Activated T-cell treated with anti-CD3 and anti-CD28 coated beads, Interleukin-2, amount 50 U/mL, for 72 hours (primary cell): ENCODE results near the gene LRMDA. TPM values are rescaled to one million over a fixed set of nuclear protein-coding genes. Genes with fewer than 3 reads are reported as not detected.

Experiments
- ATAC-seq, 2 donors: fragments of 150-1000 bp; cut with Tn5 transposase; replicated peaks in 1 of 2; 2 replicates each; pipeline ENCODE4 v1.10.0; 2021; ENCODE audit warnings: moderate library complexity in 2 of 2, mild to moderate bottlenecking in 1 of 2
- DNase-seq, 2 donors: peaks; one replicate each; pipeline ENCODE4 v3.0.0; 2021 to 2022; ENCODE audit warnings: mixed read lengths in 1 of 2
- H3K27ac Mint-ChIP-seq: one replicate; pipeline ENCODE4 v1.8.0; 2022; ENCODE audit warnings: mild to moderate bottlenecking, moderate library complexity, mixed read lengths
- H3K27me3 Mint-ChIP-seq: one replicate; pipeline ENCODE4 v1.8.0; 2022; ENCODE audit warnings: low read depth, mixed read lengths
- H3K36me3 Mint-ChIP-seq, 2 donors: one replicate each; pipeline ENCODE4 v1.8.0; 2022; ENCODE audit warnings: mixed read lengths in 2 of 2, mild to moderate bottlenecking in 1 of 2; ENCODE audit not compliant: insufficient read depth in 2 of 2
- H3K4me1 Mint-ChIP-seq: one replicate; pipeline ENCODE4 v1.8.0; 2022; ENCODE audit warnings: low read depth, mixed read lengths
- H3K4me3 Mint-ChIP-seq, 2 donors: one replicate each; pipeline ENCODE4 v1.8.0; 2022; ENCODE audit warnings: mild to moderate bottlenecking in 2 of 2, mixed read lengths in 2 of 2, moderate library complexity in 2 of 2
- H3K9me3 Mint-ChIP-seq, 2 donors: one replicate each; pipeline ENCODE4 v1.8.0; 2022; ENCODE audit warnings: mixed read lengths in 2 of 2
- total RNA-seq, 2 donors: library from RNA; stranded (reverse); gene quantifications; one replicate each; pipeline ENCODE4 v1.2.3, GENCODE V29; 2022

The LRMDA gene
- total RNA-seq, 2 donors from 2014 or later = not detected

GRCh38 chr10:76333326-76333725 lies 901.9 kb downstream of the LRMDA start:
- Mint-ChIP-seq H3K9me3 (peaks cover 0 to 6% of the 10 kb centered on the region in 2 donors), H3K27ac (no peak overlapping the region), H3K4me3 (no peak overlapping the region), H3K27me3 (no peaks in the 10 kb centered on the region), H3K36me3 (no peaks in the 10 kb centered on the region), H3K4me1 (no peaks in the 10 kb centered on the region)
- DNase-seq (no peak), ATAC-seq (no peak)

- ATAC-seq (no peak), DNase-seq (no peak)
- Mint-ChIP-seq H3K27ac (no peak overlapping the region), H3K27me3 (no peaks in the 10 kb centered on the region), H3K4me3 (no peak overlapping the region), H3K4me1 (no peaks in the 10 kb centered on the region), H3K9me3 (peaks cover 0 to 6% of the 10 kb centered on the region in 2 donors), H3K36me3 (no peaks in the 10 kb centered on the region)
Observed at GRCh38 chr10:76333796-76334195, 902.4 kb downstream of the LRMDA start.

GRCh38 chr10:76334255-76334654 lies 902.8 kb downstream of the LRMDA start:
- Mint-ChIP-seq H3K9me3 (peaks cover 0 to 6% of the 10 kb centered on the region in 2 donors), H3K4me3 (no peak overlapping the region), H3K36me3 (no peaks in the 10 kb centered on the region), H3K4me1 (no peaks in the 10 kb centered on the region), H3K27me3 (no peaks in the 10 kb centered on the region), H3K27ac (no peak overlapping the region)
- no peak for DNase-seq
- no peak for ATAC-seq

- H3K36me3 Mint-ChIP-seq = no peaks in the 10 kb centered on the region
- no peak overlapping the region for H3K4me3 Mint-ChIP-seq
- peaks cover 0 to 6% of the 10 kb centered on the region in 2 donors for H3K9me3 Mint-ChIP-seq
- H3K27me3 Mint-ChIP-seq = no peaks in the 10 kb centered on the region
- H3K27ac Mint-ChIP-seq = no peak overlapping the region
- H3K4me1 Mint-ChIP-seq = no peaks in the 10 kb centered on the region
- DNase-seq = no peak
- no peak for ATAC-seq
Observed at GRCh38 chr10:76336213-76336963, 905.0 kb downstream of the LRMDA start.

GRCh38 chr10:76337641-76338040 lies 906.2 kb downstream of the LRMDA start:
- Mint-ChIP-seq H3K9me3 (peaks cover 0 to 4% of the 10 kb centered on the region in 2 donors), H3K4me1 (no peaks in the 10 kb centered on the region), H3K36me3 (no peaks in the 10 kb centered on the region), H3K4me3 (no peak overlapping the region), H3K27ac (no peak overlapping the region), H3K27me3 (no peaks in the 10 kb centered on the region)
- ATAC-seq (no peak), DNase-seq (no peak)

- ATAC-seq (no peak), DNase-seq (no peak)
- no peak overlapping the region for H3K4me3 Mint-ChIP-seq
- H3K9me3 Mint-ChIP-seq = peaks cover 0 to 3% of the 10 kb centered on the region in 2 donors
- H3K27ac Mint-ChIP-seq = no peak overlapping the region
- H3K36me3 Mint-ChIP-seq = no peaks in the 10 kb centered on the region
- H3K27me3 Mint-ChIP-seq = no peaks in the 10 kb centered on the region
- no peaks in the 10 kb centered on the region for H3K4me1 Mint-ChIP-seq
Observed at GRCh38 chr10:76338187-76338586, 906.8 kb downstream of the LRMDA start.

GRCh38 chr10:76341740-76342139 lies 910.3 kb downstream of the LRMDA start:
- Mint-ChIP-seq H3K9me3 (peaks cover 0 to 2% of the 10 kb centered on the region in 2 donors), H3K27ac (no peak overlapping the region), H3K4me3 (no peak overlapping the region), H3K36me3 (no peaks in the 10 kb centered on the region), H3K4me1 (no peaks in the 10 kb centered on the region), H3K27me3 (no peaks in the 10 kb centered on the region)
- ATAC-seq = no peak
- no peak for DNase-seq

- no peak for ATAC-seq
- Mint-ChIP-seq H3K27ac (no peak overlapping the region), H3K27me3 (no peaks in the 10 kb centered on the region), H3K4me3 (no peak overlapping the region), H3K9me3 (no peaks in the 10 kb centered on the region), H3K36me3 (no peaks in the 10 kb centered on the region), H3K4me1 (no peaks in the 10 kb centered on the region)
- no peak for DNase-seq
Observed at GRCh38 chr10:76342996-76343395, 911.6 kb downstream of the LRMDA start.

- Mint-ChIP-seq H3K27me3 (no peaks in the 10 kb centered on the region), H3K4me3 (no peak overlapping the region), H3K4me1 (no peaks in the 10 kb centered on the region), H3K9me3 (peaks cover 0 to 3% of the 10 kb centered on the region in 2 donors), H3K36me3 (no peaks in the 10 kb centered on the region), H3K27ac (no peak overlapping the region)
- no peak for DNase-seq
- no peak for ATAC-seq
Observed at GRCh38 chr10:76347832-76348231, 916.4 kb downstream of the LRMDA start.

GRCh38 chr10:76350583-76350982 lies 919.2 kb downstream of the LRMDA start:
- Mint-ChIP-seq H3K27me3 (no peaks in the 10 kb centered on the region), H3K9me3 (peaks cover 0 to 3% of the 10 kb centered on the region in 2 donors), H3K27ac (no peak overlapping the region), H3K36me3 (no peaks in the 10 kb centered on the region), H3K4me3 (no peak overlapping the region), H3K4me1 (no peaks in the 10 kb centered on the region)
- DNase-seq = no peak
- no peak for ATAC-seq

GRCh38 chr10:76352300-76352699 lies 920.9 kb downstream of the LRMDA start:
- no peak for DNase-seq
- Mint-ChIP-seq H3K27ac (no peak overlapping the region), H3K27me3 (no peaks in the 10 kb centered on the region), H3K36me3 (no peaks in the 10 kb centered on the region), H3K4me1 (no peaks in the 10 kb centered on the region), H3K4me3 (no peak overlapping the region), H3K9me3 (peaks cover 0 to 4% of the 10 kb centered on the region in 2 donors)
- no peak for ATAC-seq

- Mint-ChIP-seq H3K4me3 (no peak overlapping the region), H3K27ac (no peak overlapping the region), H3K27me3 (no peaks in the 10 kb centered on the region), H3K9me3 (peaks cover 0 to 4% of the 10 kb centered on the region in 2 donors), H3K36me3 (no peaks in the 10 kb centered on the region), H3K4me1 (no peaks in the 10 kb centered on the region)
- no peak for ATAC-seq
- no peak for DNase-seq
Observed at GRCh38 chr10:76353237-76353851, 921.9 kb downstream of the LRMDA start.

GRCh38 chr10:76354212-76354738 lies 922.9 kb downstream of the LRMDA start:
- no peak for DNase-seq
- Mint-ChIP-seq H3K9me3 (peaks cover 0 to 1% of the 10 kb centered on the region in 2 donors), H3K4me1 (no peaks in the 10 kb centered on the region), H3K4me3 (no peak overlapping the region), H3K27ac (no peak overlapping the region), H3K27me3 (no peaks in the 10 kb centered on the region), H3K36me3 (no peaks in the 10 kb centered on the region)
- ATAC-seq = no peak
